Measurements from ENCODE around the gene ZFYVE19.

ZFYVE19 gene

DNA sequence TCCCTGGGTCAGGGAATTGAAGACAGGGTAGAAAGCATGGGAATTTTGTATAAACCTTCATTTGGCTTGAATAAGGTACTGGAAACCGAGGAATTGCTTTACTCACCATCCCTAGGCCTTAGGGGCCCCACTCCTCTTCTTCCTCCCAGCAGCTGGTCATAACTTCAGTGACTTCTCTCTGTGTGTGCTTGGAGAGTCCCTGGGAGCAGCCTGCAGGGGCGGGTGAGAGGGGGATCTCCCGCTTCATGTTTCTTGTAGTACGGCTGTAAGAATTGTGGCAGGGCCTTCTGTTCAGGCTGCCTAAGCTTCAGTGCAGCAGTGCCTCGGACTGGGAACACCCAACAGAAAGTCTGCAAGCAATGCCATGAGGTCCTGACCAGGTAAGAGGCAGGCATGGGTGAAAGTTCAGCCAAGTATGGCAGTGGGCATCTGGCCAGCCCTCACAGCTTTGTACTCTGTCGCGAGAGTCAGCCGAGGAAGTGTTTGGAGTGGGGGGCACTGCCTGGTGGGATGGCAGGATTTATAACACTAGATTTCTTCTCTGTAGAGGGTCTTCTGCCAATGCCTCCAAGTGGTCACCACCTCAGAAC lies 2.1 kb downstream of the ZFYVE19 start:
- no peak for DNase-seq
- no peaks in the 10 kb centered on the region for H3K9me3 ChIP-seq (replicated peaks; ENCODE audit: insufficient read depth, low read length)
- no peak for TF ChIP-seq EZH2 (optimal IDR thresholded peaks at IDR 0.05; ENCODE audit: low read depth, low read length)
- TF ChIP-seq, protein P1, sequence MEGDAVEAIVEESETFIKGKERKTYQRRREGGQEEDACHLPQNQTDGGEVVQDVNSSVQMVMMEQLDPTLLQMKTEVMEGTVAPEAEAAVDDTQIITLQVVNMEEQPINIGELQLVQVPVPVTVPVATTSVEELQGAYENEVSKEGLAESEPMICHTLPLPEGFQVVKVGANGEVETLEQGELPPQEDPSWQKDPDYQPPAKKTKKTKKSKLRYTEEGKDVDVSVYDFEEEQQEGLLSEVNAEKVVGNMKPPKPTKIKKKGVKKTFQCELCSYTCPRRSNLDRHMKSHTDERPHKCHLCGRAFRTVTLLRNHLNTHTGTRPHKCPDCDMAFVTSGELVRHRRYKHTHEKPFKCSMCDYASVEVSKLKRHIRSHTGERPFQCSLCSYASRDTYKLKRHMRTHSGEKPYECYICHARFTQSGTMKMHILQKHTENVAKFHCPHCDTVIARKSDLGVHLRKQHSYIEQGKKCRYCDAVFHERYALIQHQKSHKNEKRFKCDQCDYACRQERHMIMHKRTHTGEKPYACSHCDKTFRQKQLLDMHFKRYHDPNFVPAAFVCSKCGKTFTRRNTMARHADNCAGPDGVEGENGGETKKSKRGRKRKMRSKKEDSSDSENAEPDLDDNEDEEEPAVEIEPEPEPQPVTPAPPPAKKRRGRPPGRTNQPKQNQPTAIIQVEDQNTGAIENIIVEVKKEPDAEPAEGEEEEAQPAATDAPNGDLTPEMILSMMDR (IDR thresholded peaks at IDR 0.05; ENCODE audit: low read length) = no peak
- TF ChIP-seq EZH2phosphoT487 (IDR thresholded peaks at IDR 0.05; ENCODE audit: low read length) = no peak
- no peaks in the 10 kb centered on the region for H4K20me1 ChIP-seq (ENCODE audit: insufficient read depth, low read length)
- no peaks in the 10 kb centered on the region for H3K36me3 ChIP-seq (replicated peaks; ENCODE audit: insufficient read depth, low read length)
- H3K27me3 ChIP-seq (replicated peaks; ENCODE audit: insufficient read depth, low read length) = no peaks in the 10 kb centered on the region
- no peak overlapping the region for H2AFZ ChIP-seq (ENCODE audit: low read length)
- H3F3A ChIP-seq (ENCODE audit: insufficient read depth, low read length) = peaks cover 4% of the 10 kb centered on the region; the same call in 1 of the 2 replicates
- no peak overlapping the region for H3K4me3 ChIP-seq (ENCODE audit: low read length)
- H3K27ac ChIP-seq (ENCODE audit: low read length) = no peak overlapping the region
- no peak overlapping the region for H3K9ac ChIP-seq (ENCODE audit: low read length)
- 0 out of 2 replicates have a peak, but pooled peaks cover 6% of the 10 kb centered on the region for H3K4me1 ChIP-seq (ENCODE audit: low read length)
- H3K9me2 ChIP-seq (replicated peaks; ENCODE audit: insufficient read depth, low read length) = no peaks in the 10 kb centered on the region
- H3K4me2 ChIP-seq (ENCODE audit: low read depth, low read length) = peak overlapping the region; percentile 84; the same call in 1 of the 2 replicates
- peaks cover 26% of the 10 kb centered on the region for H3K79me2 ChIP-seq (ENCODE audit: low read length)

DNA sequence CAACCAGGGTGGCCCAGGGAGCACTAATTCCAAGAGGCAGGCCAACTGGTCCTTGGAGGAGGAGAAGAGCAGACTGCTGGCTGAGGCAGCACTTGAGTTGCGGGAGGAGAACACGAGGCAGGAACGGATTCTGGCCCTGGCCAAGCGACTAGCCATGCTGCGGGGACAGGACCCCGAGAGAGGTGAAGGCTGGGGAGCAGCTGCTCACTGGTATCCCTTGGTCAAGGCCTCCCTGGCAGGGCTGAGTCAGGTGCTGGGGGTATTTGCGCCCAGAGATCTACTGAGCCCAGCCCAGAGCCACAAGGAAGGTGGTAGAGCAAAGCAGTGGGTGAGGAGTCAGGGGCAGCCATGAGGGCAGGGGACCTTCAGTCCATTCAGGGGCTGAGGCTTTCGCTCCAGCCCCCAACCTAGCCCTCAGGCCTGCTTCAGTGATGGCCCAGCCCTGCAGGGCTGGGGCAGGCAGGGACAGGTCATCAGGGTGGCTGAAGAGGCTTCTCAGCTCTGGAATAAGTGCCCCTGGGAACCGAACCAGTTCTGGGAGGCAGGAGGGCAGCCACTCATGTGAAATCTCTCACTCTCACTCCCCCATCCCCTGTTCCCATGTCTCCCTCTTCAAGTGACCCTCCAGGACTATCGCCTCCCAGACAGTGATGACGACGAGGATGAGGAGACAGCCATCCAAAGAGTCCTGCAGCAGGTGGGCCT lies 6.0 kb downstream of the ZFYVE19 start:
- H3K4me2 ChIP-seq (ENCODE audit: low read depth, low read length) = no peak overlapping the region
- DNase-seq = no peak
- no peaks in the 10 kb centered on the region for H3K27me3 ChIP-seq (replicated peaks; ENCODE audit: insufficient read depth, low read length)
- peaks cover 15% of the 10 kb centered on the region for H3K79me2 ChIP-seq (ENCODE audit: low read length)
- no peak overlapping the region for H3K9ac ChIP-seq (ENCODE audit: low read length)
- no peaks in the 10 kb centered on the region for H3K9me3 ChIP-seq (replicated peaks; ENCODE audit: insufficient read depth, low read length)
- TF ChIP-seq EZH2 (optimal IDR thresholded peaks at IDR 0.05; ENCODE audit: low read depth, low read length) (no peak), EZH2phosphoT487 (IDR thresholded peaks at IDR 0.05; ENCODE audit: low read length) (no peak)
- TF ChIP-seq, protein P1 (IDR thresholded peaks at IDR 0.05; ENCODE audit: low read length) = no peak
- H3K27ac ChIP-seq (ENCODE audit: low read length) = no peak overlapping the region
- H3F3A ChIP-seq (ENCODE audit: insufficient read depth, low read length) = no peaks in the 10 kb centered on the region
- H3K4me1 ChIP-seq (ENCODE audit: low read length) = 0 out of 2 replicates have a peak, but pooled peaks cover 6% of the 10 kb centered on the region
- no peaks in the 10 kb centered on the region for H3K9me2 ChIP-seq (replicated peaks; ENCODE audit: insufficient read depth, low read length)
- no peaks in the 10 kb centered on the region for H3K36me3 ChIP-seq (replicated peaks; ENCODE audit: insufficient read depth, low read length)
- no peaks in the 10 kb centered on the region for H4K20me1 ChIP-seq (ENCODE audit: insufficient read depth, low read length)
- no peak overlapping the region for H3K4me3 ChIP-seq (ENCODE audit: low read length)
- no peak overlapping the region for H2AFZ ChIP-seq (ENCODE audit: low read length)

DNA sequence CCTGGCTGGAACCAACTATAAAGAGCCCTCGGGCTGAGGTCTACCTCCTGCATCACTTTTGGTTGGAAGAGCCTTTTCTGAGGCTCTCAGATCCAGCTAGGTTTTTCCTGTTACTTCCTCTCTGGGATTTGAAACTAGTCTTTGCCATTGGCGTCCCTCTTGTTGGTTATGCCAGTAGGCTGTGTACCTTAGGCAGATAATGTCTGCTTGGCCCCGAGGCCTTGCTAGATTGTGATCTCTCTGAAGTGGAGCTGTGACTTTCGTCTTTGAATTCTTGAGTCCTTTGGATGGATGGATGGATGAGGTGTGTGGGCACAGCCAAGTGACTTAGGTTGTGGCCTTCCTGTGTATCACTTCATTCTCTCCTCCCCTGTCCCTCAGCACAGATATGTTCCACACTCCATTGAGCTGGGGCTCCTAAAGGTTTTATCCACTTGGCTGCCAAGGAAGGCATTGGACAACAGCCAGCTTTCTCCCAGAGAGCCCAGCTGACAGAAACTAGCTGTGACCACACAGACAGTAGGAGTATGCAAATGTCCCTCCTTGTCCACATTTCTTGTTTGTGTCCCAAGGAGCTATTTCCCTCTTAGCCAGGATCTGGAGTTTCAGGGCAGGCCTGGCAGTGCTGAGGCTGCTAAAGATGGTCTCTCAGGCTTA lies 8.3 kb downstream of the ZFYVE19 start:
- Histone ChIP-seq H3K9me3 (replicated peaks; ENCODE audit: insufficient read depth, low read length) (no peaks in the 10 kb centered on the region), H4K20me1 (ENCODE audit: insufficient read depth, low read length) (no peaks in the 10 kb centered on the region), H3K27me3 (replicated peaks; ENCODE audit: insufficient read depth, low read length) (no peaks in the 10 kb centered on the region), H3K4me1 (ENCODE audit: low read length) (no peaks in the 10 kb centered on the region), H3K27ac (ENCODE audit: low read length) (no peak overlapping the region), H3K4me3 (ENCODE audit: low read length) (no peak overlapping the region), H3K79me2 (ENCODE audit: low read length) (no peaks in the 10 kb centered on the region), H3K4me2 (ENCODE audit: low read depth, low read length) (no peak overlapping the region), H3K9me2 (replicated peaks; ENCODE audit: insufficient read depth, low read length) (no peaks in the 10 kb centered on the region), H3F3A (ENCODE audit: insufficient read depth, low read length) (no peaks in the 10 kb centered on the region), H3K36me3 (replicated peaks; ENCODE audit: insufficient read depth, low read length) (no peaks in the 10 kb centered on the region), H2AFZ (ENCODE audit: low read length) (no peak overlapping the region), H3K9ac (ENCODE audit: low read length) (no peak overlapping the region)
- no peak for DNase-seq
- TF ChIP-seq EZH2phosphoT487 (IDR thresholded peaks at IDR 0.05; ENCODE audit: low read length) (no peak), EZH2 (optimal IDR thresholded peaks at IDR 0.05; ENCODE audit: low read depth, low read length) (no peak)
- TF ChIP-seq, protein P1 (IDR thresholded peaks at IDR 0.05; ENCODE audit: low read length) = no peak

Data from MM.1S (cell line).